Activated T-cell treated with anti-CD3 and anti-CD28 coated beads, Interleukin-2, amount 50 U/mL, for 48 hours (primary cell): ENCODE results near the gene LRRN2.
"Not testable (repeated sequence)": the region's sequence is repeated elsewhere in the genome, so short reads cannot be mapped to it uniquely, and the experiment has no call there.

Experiments
- DNase-seq, 2 experiments: peaks; one replicate each; pipeline ENCODE4 v3.0.0-alpha.2; 2020

Gene LRRN2

DNA sequence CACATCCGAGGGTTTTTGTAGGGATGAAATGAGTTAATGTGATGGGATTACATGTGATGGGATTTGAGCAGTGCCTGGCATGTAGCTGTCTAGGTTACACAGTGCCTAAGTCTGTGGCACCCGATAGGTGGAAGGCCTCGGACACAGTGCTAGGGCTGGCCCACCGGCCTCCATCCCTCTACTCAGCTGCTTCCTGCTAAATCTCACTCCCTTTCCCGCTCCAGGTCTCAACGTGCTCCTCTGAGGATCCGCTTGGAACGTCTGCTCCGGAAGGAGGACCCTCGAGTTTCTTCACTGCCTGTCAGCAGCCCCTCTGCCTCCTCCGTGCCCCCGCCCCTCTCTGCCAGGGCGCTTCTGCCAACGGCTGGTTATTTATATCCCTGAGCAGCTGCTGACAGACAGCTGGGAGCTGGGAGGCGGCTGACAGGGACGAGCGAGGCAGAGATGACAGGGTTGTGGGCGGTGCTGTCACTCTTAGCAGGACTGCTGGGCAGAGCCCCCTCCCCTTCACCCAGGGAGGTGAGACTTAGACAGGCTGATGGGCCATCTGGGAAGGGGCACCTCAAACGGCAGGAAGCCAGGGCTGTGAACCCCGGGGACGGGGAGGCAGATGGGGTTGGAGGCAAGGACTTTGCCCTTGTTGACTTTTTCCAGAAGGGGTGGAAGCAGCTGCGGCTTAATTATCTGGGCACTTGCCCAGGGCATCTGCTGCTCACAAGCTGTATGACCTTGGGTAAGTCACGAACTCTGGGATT lies 26.6 kb upstream of the LRRN2 start:
- no peak for DNase-seq

DNA sequence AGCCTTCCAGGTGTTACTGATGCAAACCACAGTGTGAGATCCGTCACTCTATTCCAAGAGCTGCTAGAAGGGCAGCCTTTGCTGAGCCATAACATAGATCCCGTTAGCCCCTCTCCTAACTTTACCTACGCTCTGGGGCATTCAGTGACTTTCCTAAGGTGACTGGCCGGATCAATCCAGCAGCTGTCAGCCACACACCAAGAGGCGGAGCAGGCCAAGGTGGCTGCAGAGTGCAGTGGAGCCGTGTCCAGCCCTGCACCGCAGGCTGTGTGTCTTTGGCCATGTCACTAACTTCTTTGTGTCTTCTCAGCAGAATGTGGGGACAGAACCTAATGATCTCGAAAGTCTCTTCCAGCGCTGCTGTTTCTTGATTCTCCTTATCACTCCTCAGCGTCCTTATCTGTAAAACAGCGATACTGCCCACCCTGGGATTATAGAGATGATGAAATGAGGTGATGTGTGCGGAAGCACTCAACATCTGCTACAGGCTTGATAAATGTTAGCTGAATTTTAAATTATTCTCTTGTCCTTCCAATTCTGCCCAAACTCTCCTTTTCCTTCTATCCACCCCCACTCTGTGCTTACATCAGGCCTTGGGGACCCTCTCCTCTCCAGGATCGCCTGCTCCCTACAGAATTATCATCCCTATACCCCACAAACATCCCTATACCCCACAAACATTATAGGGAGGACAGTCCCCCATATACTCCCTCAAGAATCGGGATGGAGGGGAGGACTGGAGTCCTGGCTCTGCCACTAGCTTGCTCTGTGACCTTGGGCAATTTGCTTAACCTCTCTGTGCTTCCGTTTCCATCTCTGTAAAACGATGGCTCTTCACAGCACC lies 25.8 kb upstream of the LRRN2 start:
- DNase-seq: no peak

DNA sequence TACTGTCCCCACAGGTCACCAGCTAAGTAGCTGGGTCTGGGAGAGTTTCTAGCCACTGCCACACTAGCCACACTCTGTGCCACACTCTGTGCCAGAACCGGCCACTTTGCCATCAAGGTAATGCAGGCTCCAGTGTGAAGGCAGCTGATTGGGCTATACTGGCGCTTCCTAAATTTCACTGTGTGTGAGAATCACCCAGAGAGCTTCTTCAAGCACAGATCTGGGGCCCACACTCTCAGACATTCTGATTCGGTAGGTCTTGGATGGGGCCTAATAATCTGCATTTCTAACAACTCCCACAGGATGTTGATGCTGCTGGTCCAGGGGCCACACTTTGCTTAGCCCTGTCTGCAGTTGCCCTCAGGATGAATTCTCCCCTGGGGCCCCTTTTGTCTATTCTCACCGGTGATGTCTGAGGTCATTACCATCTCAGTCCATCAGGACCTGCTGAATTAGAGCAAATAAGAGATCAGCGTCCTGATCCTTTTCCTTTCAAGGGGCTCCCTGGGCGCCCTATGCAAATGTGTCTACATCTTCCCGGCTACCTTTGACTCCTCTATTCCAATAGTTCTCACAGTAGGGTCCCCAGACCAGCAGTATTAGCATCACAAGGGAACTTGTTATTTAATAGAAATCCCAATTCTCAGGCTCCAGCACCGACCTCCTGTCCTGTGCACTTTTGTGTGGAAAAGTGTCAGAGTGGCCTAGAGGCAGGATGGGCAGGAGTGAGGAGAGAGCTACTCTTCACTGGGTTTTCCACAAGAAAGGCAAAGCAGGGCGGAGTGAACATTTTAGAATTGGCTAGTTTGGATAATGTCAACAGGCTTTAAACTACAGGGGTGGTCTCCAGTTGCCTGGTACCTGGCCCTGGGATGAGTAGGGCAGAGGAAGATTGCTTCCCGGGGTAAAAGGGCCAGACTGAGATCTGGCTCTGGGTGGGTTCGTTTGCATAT lies 24.7 kb upstream of the LRRN2 start:
- DNase-seq: no peak

DNA sequence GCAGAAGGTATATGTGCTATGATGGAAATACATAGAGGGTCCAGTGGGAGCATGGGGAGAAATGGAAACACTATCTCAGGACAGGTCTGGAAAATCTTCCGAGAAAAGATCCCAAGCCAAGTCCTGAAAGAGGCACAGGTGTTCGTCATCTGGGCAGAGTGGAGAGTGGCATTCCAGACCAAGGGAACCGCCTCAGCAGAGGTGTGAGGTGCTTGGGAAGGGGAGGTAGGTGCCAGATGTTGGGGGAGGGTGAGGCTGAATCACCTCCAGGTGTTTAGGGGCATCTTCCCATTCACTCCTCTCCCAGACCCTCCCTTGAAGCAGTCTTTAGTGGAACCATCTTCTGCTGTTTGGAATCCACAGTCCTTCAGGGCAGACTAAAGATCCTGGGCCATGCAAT lies 23.5 kb upstream of the LRRN2 start:
- no peak for DNase-seq

DNA sequence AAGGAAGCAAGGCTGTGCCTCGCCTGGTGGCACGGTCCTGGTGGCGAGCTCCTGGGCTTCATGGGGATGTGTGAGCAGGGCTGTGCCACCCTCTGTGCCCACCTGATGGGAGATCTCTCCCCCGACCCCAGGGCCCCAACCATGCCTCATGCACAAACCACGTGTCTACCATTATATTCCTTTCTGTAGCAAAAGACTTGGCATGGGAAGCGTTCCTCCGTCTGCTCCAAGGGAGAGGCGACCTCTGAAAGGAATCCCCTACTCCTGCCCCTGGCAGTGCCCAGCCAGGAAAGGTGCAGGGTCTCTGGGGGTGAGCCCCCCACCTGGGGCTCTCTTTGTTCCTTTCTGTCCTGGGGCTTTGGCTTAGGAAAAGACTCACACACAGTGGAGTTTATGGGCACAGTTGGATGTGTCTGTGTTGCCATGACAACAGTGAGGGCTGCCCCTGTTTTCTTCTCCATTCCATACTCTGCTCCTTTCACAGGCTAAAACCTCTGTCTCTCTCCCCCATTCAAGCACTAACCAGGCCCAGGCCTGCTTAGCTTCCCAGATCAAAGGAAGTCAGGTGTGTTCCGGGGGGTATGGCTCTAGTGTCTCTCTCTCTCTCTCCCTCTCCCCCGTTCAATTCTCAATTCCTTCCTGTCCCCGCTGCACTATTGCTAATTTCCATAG lies 21.4 kb upstream of the LRRN2 start:
- DNase-seq: no peak

DNA sequence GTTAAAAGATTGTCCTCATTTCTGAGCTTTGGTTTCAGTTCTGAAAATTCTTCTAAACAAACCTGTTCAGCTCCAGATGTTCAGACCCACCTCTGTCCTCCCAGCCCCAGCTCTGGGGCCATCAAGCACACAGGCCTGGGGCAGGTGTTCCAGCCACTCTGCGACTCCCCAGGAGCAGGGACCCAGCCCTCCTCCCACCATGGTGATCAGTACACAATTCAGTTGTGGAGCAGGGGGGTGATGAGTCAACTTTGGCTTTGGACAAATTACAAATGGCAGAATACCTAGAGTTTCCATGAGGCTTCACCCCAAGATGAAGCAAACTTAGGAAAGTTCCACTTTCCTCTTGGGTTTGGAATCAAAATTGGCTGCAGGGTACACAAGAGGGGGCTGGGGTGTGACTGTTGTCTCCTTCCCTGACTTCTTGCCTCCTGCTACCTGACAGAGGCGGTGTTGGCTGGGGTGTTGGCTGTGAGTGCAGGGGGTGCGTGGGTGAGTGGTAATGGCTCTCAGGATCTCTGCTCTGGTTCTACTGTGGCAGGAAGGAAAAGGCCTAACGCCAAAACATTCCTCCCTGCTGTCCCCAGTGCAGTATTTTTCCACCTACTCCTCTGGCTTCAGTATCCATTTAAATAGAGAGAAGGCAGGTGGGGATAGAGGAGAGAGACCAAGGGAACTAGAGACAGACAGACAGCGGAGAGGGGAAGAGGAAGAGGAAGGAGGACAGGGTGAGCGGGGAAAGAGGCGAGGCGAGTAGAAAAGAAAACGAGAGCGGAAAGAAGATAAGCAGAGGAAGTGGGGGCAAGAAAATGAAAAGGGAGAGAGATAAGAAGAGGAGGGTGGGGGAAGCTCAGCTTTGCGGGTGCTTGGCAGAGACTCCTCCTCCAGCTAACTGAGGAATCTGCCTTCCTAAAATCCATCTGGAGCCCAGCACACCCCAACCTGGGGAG lies 20.6 kb upstream of the LRRN2 start:
- no peak for DNase-seq

DNA sequence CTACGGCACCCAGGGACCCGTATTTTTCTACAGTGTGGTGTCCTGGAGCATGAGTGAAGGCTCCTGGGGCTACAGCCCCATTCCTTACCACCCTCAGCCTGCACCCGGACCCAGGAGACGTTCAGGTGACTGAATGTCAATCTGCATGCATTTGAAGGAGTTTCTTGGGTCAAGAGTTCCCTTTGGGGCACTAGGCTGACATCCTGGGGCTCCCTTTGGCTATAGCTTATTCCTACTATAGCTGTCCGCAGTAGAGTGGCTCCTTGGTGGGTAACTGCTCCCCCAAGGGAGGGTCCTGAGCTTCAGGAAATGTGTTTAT lies 19.9 kb upstream of the LRRN2 start:
- DNase-seq: no peak

DNA sequence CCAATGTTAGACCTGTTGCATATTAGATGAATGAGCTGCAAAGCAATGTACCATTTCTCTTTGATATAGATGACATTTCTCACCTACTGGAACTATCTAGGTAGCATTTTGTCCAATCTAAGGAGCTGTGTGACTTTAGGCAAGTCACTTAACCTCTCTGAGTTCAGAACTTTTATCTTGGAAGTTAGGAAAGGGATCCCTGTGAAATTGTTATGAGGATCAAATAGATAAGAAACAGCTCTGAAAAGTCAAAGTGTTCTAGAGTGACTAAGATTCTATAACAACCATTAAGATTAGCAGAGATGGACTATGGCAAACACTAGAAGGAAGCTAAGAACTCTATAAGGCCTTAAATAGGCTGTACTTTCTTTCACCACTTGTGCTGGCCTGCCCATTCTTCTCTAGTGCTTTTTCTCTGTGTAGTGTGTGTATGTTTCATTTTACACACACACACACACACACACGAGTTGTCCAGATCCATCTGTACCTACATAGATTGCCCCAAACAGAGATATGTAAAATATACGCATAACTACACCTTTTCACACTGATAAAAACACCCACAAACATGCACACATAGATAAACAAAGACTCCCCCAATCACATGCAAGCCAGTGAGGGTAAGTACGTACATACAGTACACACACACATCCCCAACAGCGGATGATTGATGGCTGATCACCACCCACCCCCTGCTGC lies 19.4 kb upstream of the LRRN2 start:
- no peak for DNase-seq

DNA sequence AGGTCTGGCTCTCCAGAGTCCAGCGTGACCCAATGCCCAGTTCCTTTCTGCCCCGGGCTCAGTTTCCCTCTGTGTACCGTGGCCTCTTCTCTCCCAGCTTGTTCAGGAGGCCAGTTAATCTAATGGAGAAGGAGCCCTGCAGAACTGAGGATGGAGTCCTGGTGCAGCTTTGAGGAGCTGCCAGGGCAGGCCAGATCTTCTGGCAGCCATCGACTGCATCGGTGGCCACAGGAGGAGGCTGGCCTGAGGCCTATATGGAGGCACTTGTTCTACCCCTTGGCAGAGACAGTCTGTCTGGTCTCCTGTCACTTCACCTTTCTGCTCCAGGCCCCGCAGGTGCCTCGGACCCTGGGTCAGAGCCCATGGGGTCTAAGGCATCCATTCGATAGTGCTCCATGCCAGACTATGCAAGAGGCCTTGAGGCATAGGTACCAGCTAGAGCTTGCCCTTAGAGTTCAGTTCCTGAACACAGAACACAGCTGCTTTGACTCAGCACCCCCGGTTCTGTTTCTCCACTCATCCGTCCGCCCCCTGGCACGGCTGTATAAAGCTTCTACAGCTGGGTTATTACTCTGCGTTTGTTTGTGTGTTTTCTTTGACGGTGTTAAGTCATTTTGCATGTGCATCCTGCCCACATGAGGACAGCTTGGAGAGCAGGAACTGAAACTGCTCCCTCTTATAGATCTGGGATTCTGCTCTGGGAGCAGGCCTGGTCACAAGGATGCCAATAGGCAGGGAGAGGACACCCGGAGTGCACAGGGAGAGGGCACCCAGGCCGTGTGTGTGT lies 18.5 kb upstream of the LRRN2 start:
- no peak for DNase-seq

DNA sequence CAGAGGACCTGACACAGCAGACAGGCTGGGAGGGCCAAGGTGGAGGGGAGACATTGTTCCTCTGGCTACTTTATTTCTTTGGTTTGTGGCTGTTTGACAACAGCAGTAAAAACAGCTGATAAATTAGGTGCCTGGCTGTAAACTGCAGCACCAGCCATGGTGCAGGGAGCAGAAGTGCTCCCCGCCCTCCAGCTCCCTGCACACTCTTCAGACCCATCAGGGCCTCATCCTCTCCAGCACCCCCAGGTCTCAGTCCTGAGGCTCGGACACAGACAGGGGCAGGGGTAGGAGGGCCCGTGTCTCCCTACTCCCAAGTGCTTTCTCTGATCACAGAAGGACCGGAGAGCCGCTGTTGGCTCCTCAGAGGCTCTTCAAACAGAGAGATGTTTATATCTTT lies 17.7 kb upstream of the LRRN2 start:
- no peak for DNase-seq

DNA sequence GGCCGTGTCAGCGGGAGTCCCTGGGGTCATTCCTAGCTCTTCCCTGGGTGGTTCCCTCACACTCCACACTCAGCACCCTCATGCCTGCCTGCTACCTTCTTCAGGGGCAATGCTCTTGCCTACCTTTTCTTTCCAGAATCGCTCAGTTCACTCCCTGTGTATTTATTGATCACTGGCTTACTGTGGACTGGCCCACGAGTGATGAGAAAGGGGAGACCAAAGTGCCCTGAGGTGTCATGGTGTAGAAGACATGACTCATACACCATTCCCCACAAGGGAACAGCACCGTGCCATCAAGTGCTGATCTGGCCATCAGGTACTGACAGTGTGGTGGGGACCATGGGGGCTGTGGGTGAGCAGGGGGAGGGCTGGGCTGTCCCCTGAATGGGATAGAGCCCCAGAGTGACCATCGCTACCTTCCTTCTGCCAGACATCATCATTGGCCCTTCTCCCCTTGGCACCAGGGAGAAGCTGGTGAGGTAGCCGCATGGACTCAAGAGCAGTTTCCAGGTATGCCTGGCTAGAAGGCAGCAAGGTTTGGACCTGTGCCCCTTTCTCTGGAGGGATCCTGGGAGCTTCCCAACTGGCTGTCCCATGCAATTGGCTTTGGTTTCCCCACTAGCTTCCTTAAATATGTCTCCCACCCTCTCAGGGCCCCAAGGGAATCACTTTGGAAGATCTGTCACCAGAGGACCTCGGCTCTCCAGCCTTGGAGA lies 17.2 kb upstream of the LRRN2 start:
- no peak for DNase-seq

DNA sequence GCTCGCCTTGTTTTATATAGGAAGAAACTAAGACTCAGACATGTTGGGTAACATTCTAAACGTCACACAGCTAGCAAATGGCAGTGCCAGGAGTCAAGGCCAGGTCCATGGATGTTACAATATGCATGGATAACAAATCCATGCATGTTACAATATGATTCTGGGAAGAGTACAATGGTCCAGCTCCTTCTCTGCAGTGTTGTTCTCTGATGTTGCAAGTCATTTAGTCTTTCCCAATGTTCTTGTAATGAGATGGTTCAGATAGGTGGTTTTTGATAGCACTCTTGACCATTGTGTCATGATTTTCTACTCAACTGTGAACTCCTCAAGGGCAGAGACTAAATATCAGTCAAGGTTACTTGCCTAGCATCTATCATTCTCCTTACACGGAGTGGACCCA lies 15.7 kb upstream of the LRRN2 start:
- DNase-seq: no peak

DNA sequence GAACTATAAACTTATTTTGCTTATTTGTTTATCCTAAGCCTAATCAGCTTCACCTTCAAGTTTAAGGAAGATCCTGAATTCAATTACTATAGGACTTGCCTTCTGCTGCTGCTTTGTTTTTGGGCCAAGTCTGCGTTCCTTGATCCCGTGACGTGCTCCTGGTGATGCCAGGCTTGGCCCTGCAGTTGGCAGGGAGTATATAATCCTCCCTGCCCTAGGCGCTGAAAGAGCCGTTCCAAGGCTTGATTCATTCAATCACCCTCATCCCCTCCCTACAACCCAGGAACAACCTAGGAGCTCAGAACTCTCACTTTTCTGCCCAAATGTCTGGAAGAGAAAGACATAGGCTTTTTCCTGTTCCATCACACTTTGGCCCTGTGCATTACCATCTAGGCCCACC lies 12.4 kb upstream of the LRRN2 start:
- DNase-seq: no peak

DNA sequence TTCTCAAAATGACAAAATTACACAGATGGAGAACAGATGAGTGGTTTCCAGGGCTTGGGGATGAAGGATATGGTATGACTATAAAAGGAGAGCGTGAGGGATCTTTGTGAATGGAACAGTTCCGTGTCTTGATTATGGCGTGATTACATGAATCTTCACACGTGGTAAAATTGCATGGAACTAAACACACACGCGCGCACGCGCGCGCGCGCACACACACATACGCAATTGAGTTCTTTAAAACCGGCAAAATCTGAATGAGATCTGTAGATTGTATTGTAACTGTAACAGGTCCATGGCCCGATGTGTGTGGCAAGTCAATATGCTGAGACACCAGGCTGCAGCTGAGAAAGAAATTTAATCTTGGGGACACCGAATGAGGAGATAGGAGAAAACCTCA lies 11.1 kb upstream of the LRRN2 start:
- no peak for DNase-seq

DNA sequence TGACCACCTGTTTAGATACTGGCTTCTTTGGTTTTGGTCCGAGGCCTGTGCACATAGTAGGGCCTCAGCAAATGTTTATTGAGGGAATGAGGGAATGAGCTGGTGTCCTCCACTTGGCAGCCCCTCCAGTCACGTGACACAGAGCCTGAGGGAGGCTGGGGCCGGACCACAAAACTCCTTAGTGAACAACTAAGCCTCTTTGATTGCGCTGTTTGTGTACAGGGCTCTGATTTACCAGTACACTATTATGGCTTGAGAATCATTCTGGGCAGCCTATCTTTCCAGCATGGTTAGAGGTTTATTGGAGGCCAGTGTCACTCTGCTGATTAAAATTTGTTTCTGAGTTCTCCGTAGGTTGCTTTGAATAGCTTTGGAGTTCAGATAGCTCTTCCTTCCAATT lies 10.2 kb upstream of the LRRN2 start:
- DNase-seq: no peak

DNA sequence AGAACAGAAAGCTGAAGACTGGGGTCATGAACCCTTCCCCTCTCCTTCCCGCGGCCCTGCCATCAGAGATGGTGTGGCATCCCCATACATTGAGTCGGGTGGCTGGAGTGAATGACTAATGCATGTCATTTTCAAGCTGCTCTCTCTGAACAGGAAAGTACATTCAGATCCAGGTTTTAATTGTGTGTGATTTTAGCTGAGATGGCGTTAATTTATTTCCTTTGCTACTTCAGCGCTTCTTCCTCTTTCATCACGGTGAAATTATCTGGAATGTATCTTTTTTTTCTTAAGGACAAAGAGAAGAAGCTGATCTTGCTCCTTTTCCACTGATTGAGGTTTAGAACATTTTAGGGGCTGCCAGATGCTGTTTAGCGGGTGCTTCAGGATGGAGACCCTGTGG lies 8.6 kb upstream of the LRRN2 start:
- DNase-seq: no peak

DNA sequence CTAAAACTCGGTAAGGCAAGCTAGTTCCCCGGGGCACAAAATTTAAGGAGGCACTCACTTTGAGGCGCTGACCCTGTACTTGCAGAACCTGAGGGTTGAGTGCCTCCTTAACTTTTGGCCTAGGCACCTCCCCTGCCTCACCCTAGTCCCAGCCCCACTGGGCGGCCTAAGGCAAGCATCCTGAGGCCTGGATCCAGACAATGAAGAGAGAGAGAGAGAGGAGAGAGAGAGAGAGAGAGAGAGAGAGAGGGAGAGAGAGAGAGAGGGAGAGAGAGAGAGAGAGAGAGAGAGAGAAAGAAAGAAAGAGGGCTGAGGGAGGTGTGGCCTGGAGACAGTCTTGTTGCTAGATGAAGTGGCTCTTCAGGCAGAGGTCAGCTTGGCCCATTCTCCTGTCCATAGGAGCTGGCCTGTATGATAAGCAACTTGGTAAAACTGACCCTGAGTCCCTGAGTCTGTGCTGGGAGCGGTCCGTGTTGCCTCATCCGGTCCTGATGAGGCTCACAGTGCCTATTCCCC lies 7.4 kb upstream of the LRRN2 start:
- DNase-seq: no peak

DNA sequence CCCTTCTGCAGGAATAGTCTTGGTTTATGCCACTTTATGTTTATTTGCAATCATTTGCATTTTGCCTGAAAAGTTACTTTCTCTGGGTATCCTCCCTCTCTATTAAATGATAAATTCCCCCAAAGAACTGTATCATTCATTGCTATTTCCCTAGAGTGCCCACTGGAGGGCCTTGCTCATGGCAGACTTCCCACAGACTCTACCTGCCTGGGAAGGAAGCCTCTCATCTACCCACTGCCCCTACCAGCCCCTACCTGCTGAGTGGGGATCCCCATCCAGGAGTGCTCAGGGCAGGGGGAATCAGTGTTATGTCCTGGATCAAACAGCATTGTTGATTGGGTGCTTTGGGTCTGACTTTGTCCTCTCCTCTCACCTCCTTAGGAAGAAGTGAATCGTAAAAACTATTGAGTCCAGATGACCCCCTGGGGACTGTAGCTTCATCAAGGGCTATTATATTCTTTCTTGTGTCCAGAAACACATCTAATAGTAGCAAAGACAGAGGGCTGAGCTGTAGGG lies 6.8 kb upstream of the LRRN2 start:
- DNase-seq: no peak

DNA sequence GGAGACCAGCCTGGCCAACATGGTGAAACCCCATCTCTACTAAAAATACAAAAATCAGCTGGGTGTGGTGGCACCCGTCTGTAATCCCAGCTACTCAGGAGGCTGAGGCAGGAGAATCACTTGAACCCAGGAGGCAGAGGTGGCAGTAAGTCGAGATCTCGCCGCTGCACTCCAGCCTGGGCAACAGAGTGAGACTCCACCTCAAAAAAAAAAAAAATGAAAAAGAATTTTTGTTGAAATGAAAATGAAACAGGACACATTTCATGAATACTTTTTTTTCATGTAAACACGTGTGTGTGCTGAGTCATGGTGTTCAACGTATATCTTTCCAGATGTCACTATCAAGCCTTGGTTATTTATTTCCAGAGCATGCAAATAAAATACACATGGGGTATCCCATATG lies 5.8 kb upstream of the LRRN2 start:
- DNase-seq: not testable (repeated sequence)
